Measurements from ENCODE around the gene NHSL2.

The NHSL2 gene

DNA sequence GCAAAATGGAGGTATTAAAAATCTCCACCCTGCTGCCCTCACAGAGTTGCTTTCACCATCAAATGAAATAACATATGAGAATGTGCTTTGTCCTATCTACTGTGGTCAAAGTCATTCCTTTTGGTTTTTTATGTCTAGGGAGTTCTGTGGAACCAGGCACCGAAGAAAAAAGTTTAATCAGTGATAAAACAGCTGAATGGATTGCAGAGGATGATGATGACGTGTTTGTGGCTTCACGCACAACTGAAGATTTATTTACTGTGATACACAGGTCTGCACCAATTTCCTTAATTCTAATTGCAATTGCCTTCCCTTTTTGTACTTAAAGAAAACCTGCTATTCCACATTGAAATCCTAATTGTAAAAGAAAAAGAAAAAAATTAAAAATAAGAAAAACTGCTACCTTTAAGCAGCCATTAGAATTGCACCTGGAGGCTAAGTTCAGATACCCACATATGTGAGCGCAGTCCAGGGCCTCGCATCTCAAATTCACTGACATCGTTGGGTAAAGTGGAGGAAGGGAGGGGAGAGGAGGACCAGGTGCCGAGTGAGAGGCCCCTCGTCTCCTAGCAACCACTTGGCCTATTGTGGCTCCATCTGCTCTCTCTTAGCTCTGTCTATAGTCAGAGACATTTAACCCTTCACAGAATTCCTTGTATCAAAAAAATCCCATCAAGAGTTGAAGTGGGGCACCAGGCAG lies 231.6 kb downstream of the NHSL2 start:
- FAIRE-seq: peak; percentile 82
- DNase-seq (ENCODE audit: insufficient read length, low spot score): no peak
- TF ChIP-seq, protein P1, sequence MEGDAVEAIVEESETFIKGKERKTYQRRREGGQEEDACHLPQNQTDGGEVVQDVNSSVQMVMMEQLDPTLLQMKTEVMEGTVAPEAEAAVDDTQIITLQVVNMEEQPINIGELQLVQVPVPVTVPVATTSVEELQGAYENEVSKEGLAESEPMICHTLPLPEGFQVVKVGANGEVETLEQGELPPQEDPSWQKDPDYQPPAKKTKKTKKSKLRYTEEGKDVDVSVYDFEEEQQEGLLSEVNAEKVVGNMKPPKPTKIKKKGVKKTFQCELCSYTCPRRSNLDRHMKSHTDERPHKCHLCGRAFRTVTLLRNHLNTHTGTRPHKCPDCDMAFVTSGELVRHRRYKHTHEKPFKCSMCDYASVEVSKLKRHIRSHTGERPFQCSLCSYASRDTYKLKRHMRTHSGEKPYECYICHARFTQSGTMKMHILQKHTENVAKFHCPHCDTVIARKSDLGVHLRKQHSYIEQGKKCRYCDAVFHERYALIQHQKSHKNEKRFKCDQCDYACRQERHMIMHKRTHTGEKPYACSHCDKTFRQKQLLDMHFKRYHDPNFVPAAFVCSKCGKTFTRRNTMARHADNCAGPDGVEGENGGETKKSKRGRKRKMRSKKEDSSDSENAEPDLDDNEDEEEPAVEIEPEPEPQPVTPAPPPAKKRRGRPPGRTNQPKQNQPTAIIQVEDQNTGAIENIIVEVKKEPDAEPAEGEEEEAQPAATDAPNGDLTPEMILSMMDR (IDR thresholded peaks at IDR 0.05; ENCODE audit: insufficient read depth, missing control alignments): no peak

DNA sequence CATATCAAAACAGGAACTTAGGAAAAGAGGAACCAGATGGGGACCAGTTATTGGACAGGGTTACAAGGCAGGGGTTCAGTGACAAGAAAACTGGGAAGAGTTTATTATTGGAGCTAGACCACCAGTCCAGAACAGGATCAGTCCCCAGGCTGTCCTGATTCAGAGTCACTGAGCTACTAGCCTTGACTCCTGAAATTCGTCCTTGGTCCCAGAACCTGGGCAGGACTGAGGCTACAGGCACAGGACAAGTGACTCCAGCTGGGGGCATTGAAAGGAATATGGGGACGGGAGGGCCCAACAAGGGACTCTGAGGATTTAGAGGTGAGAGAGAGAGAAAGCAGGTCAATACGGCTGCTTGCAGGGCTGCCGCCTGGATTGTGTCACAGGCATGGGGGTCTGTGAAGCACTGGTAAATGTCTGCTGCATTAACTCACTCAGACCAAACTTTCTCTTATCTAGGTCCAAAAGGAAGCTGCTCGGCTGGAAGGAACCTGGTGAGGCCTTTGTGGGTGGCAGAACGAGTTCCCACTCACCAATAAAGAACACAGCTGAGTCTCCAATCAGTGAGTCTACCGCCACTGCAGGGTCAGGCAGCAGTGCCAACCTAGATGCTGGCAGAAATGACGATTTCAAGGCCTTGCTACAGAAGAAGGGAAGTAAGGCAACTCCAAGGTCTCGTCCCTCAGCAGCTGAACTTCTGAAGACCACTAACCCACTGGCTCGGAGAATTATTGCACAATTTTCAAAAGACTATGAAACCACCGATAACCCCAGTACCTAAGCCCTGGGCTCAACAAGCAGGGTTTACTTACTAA lies 232.4 kb downstream of the NHSL2 start:
- no peak for FAIRE-seq
- TF ChIP-seq, protein P1 (IDR thresholded peaks at IDR 0.05; ENCODE audit: insufficient read depth, missing control alignments): no peak
- no peak for DNase-seq (ENCODE audit: insufficient read length, low spot score)

DNA sequence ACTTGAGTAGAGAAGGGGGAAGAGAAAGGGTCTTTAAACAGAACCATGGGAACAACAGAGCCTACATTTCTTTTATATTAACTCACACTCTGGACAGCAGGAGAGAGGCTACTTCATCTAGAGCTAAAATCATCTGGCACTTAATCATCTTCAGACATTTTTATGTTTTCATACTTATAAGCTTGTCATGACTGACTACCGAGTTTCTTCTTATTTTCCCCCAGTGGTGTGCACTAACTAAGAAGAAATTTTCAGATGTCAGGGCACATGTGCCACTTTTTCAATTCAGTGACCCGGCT lies 232.9 kb downstream of the NHSL2 start:
- FAIRE-seq (no peak), DNase-seq (ENCODE audit: insufficient read length, low spot score) (no peak)
- TF ChIP-seq, protein P1 (IDR thresholded peaks at IDR 0.05; ENCODE audit: insufficient read depth, missing control alignments): no peak

DNA sequence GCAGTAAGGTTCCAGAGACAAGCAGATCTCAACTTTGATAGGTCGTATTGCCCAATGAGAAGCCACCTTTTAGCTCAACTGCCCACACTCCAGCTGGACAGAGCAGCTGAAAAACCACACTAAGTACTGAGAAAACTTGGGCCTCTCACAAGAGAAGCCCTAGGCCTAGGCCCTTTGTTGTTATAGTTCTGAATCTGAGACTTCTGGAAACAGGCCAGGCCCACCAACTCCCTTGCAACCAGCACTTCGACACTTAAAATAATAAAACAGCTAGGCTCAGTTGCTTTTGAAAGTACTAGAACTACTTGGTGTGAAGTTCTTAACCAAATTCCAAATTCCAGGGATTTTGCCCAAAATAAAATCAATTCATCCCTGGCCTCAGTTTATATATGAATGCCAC lies 234.5 kb downstream of the NHSL2 start:
- FAIRE-seq (no peak), DNase-seq (ENCODE audit: insufficient read length, low spot score) (no peak)
- TF ChIP-seq, protein P1 (IDR thresholded peaks at IDR 0.05; ENCODE audit: insufficient read depth, missing control alignments): no peak

DNA sequence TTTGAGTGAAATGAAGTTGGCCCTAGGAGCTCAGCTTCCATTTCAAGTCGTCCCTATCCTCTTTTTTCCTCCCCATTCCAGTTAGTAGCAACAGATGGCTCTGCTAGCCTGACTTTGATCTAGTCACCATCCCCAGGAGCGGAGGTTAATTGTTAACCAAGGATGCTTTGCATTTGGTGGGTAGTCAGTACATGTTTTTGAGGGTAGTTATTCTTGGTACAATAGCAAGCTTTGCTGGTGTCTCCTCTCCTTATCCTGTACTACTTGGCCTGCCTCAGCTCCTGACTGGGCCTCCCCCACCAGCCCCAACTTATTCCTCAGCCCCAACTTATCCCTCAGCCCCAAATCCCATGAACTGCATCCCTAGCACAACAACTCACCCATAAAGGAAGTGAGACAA lies 235.9 kb downstream of the NHSL2 start:
- DNase-seq (ENCODE audit: insufficient read length, low spot score): no peak
- TF ChIP-seq, protein P1 (IDR thresholded peaks at IDR 0.05; ENCODE audit: insufficient read depth, missing control alignments): no peak
- FAIRE-seq: no peak

DNA sequence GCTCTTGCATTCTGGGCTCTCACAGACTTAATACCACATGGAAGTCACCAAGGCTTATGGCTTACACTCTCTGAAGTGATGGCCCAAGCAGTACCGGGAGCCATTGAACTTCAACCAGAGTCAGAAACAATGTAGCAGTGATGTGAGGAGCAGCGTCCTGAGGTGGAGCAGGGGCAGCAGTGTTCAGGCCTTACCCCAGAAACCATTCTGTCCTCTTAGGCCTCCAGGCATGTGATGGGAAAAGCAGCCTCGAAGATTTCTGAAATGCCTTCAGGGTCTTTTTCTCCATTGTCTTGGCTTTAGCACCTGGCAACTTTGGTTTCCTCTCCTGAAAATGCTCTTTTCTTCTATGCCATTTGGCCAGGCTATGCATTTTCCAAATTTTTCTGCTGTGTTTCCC lies 248.1 kb downstream of the NHSL2 start:
- TF ChIP-seq, protein P1 (IDR thresholded peaks at IDR 0.05; ENCODE audit: insufficient read depth, missing control alignments): no peak
- DNase-seq (ENCODE audit: insufficient read length, low spot score): no peak
- FAIRE-seq: no peak

DNA sequence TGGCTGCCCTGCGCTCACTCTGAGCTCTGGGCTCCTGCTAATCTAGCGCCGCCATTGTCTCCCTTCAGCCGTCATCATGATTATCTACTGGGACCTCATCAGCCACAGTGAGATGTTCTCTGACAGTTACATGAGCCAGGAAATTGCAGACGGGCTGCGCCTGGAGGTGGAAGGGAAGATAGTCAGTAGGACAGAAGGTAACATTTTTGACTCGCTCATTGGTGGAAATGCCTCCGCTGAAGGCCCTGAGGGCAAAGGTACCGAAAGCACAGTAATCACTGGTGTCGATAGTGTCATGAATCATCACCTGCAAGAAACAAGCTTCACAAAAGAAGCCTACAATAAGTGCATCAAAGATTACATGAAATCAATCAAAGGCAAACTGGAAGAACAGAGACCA lies 249.1 kb downstream of the NHSL2 start:
- TF ChIP-seq, protein P1 (IDR thresholded peaks at IDR 0.05; ENCODE audit: insufficient read depth, missing control alignments): no peak
- FAIRE-seq: no peak
- no peak for DNase-seq (ENCODE audit: insufficient read length, low spot score)
